DOHH2 (cell line): Measurements from ENCODE around the gene TAF1.

Experiments used
- CTCF ChIP-seq: fragments of 200-600 bp; sonication (generic); IDR thresholded peaks from one replicate; pipeline ENCODE4 v1.5.1; 2014; ENCODE audit warnings: antibody characterized with exemption, mild to moderate bottlenecking, low read depth, low read length; ENCODE audit not compliant: poor library complexity, severe bottlenecking
- EZH2phosphoT487 ChIP-seq: fragments of 200-600 bp; sonication (generic); IDR thresholded peaks from 2 replicates; pipeline ENCODE4 v1.6.1; 2017; ENCODE audit warnings: borderline replicate concordance, mild to moderate bottlenecking, antibody characterized with exemption, low read length, moderate library complexity, mixed read lengths

- TF ChIP-seq CTCF: no peak
- TF ChIP-seq EZH2phosphoT487: no peak
Measured at GRCh38 chrX:71492231-71493065, 126.3 kb downstream of the TAF1 start.
